Calu3 (cell line): ENCODE measurements around the gene RAB4A. TPM values are rescaled to one million over a fixed set of nuclear protein-coding genes. Genes with fewer than 3 reads are reported as not detected.

Experiments used
- BruUV-seq: library from RNA; stranded (reverse); fragments of 400-500 nt; replicated peaks from 2 replicates; lab custom pipeline; 2021; lab: Mats Ljungman, UMichigan
- CTCF ChIA-PET: fragments of 300-600 bp; sonication (Branson Sonifier 250); formaldehyde crosslinking; loops from one replicate; lab custom pipeline; 2022; ENCODE audit warnings: antibody characterized with exemption; lab: Charles Lee
- DNase-seq: peaks from one replicate; pipeline ENCODE4 v3.0.0; 2022
- H3K27ac Mint-ChIP-seq: one replicate; pipeline ENCODE4 v1.8.0; 2022; ENCODE audit warnings: mixed read lengths; ENCODE audit not compliant: unreplicated experiment
- H3K27me3 Mint-ChIP-seq: one replicate; pipeline ENCODE4 v1.8.0; 2022; ENCODE audit warnings: mixed read lengths; ENCODE audit not compliant: unreplicated experiment
- H3K36me3 Mint-ChIP-seq: one replicate; pipeline ENCODE4 v1.8.0; 2022; ENCODE audit warnings: mild to moderate bottlenecking, moderate library complexity, mixed read lengths; ENCODE audit not compliant: insufficient read depth, unreplicated experiment
- H3K4me1 Mint-ChIP-seq: one replicate; pipeline ENCODE4 v1.8.0; 2022; ENCODE audit warnings: mild to moderate bottlenecking, low read depth, mixed read lengths; ENCODE audit not compliant: unreplicated experiment
- H3K4me3 Mint-ChIP-seq: one replicate; pipeline ENCODE4 v1.8.0; 2022; ENCODE audit warnings: mild to moderate bottlenecking, low read depth, moderate library complexity, mixed read lengths; ENCODE audit not compliant: unreplicated experiment
- H3K9me3 Mint-ChIP-seq: one replicate; pipeline ENCODE4 v1.8.0; 2022; ENCODE audit warnings: low read depth, mixed read lengths; ENCODE audit not compliant: unreplicated experiment
- intact Hi-C: fragments of 100-400 bp; cut with micrococcal nuclease; formaldehyde crosslinking; loops from one replicate; pipeline ENCODE4 v1.10.0; 2022; ENCODE audit not compliant: unreplicated experiment
- total RNA-seq: library from RNA; stranded (reverse); gene quantifications from 2 replicates; pipeline ENCODE4 v1.2.3, GENCODE V29; 2022
- TF ChIP-seq, protein P1 (sequence below): fragments of 200-600 bp; IDR thresholded peaks from one replicate; pipeline ENCODE4 v1.8.0; 2022; ENCODE audit warnings: antibody characterized with exemption; ENCODE audit not compliant: unreplicated experiment

Gene RAB4A
- total RNA-seq, 1 experiment from 2014 or later = 78.7 TPM

DNA sequence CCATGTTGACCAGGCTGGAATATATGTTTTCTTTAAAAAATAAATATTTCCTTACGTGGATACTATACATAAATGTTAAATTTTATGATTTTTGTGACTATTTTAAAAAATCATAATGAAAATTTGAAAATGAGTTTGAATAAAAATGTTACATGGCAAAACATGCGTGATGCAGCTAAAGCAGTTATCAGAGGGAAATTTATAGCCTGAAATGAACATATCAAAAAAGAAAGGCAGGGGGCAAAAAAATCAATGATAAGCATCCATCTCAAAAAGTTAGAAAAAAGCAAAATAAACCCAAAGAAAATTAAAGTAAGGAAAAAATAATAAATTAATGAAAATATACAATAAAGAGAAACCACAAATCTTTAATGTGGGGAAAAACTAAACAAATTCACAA, 63.4 kb downstream of the RAB4A start:
- BruUV-seq = no TSS peak
- Mint-ChIP-seq H3K4me3 (no peak overlapping the region), H3K27ac (no peak overlapping the region), H3K36me3 (no peaks in the 10 kb centered on the region), H3K9me3 (no peaks in the 10 kb centered on the region), H3K27me3 (no peaks in the 10 kb centered on the region), H3K4me1 (peaks cover 3% of the 10 kb centered on the region)
- intact Hi-C loops = no loop called here
- CTCF ChIA-PET = no interaction called here
- TF ChIP-seq, protein P1, sequence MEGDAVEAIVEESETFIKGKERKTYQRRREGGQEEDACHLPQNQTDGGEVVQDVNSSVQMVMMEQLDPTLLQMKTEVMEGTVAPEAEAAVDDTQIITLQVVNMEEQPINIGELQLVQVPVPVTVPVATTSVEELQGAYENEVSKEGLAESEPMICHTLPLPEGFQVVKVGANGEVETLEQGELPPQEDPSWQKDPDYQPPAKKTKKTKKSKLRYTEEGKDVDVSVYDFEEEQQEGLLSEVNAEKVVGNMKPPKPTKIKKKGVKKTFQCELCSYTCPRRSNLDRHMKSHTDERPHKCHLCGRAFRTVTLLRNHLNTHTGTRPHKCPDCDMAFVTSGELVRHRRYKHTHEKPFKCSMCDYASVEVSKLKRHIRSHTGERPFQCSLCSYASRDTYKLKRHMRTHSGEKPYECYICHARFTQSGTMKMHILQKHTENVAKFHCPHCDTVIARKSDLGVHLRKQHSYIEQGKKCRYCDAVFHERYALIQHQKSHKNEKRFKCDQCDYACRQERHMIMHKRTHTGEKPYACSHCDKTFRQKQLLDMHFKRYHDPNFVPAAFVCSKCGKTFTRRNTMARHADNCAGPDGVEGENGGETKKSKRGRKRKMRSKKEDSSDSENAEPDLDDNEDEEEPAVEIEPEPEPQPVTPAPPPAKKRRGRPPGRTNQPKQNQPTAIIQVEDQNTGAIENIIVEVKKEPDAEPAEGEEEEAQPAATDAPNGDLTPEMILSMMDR = no peak
- DNase-seq = no peak

DNA sequence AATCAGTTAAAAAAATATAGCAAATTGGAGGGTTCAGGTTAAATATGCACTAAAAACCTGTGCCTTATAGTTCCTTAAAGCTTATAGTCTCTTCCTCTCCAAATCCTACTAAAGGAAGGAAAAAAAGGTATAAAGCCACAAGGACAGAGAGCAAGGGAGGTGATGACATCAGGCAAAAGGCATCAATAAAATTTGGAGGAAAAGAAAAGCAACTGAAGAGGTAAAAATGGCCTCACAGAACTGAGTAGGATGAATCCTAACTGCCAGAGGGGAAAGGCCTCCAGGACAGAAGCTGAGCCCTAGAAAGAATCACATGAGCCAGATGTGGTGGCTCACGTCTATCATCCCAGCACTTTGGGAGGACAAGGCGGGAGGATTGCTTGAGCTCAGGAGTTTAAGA, 63.8 kb downstream of the RAB4A start:
- no peaks in the 10 kb centered on the region for H3K27me3 Mint-ChIP-seq
- no peak overlapping the region for H3K4me3 Mint-ChIP-seq
- BruUV-seq = no TSS peak
- no peaks in the 10 kb centered on the region for H3K9me3 Mint-ChIP-seq
- H3K27ac Mint-ChIP-seq = no peak overlapping the region
- no peak for DNase-seq
- CTCF ChIA-PET = no interaction called here
- no peaks in the 10 kb centered on the region for H3K36me3 Mint-ChIP-seq
- TF ChIP-seq, protein P1 = no peak
- peaks cover 7% of the 10 kb centered on the region for H3K4me1 Mint-ChIP-seq
- intact Hi-C loops = no loop called here

DNA sequence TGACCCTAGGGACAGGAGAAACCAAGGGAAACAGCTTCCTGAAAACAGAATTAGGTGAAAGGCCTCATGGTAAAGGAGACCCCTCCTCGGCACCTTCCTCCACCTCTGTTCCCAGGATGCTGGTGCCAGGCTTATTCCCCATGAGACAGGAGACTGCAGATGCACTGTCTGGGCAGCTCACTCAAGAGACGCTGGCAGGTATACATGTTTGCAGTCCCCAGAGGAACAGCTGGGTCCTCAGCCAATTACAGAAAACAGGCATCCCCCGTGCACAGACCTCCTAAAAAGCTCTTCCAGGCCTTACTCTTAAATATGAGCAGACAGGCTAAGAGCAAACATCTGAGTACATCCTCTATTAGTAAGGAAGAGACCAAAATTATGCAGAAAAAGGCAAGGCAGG, 65.4 kb downstream of the RAB4A start:
- Mint-ChIP-seq H3K36me3 (peaks cover 3% of the 10 kb centered on the region), H3K4me1 (peaks cover 16% of the 10 kb centered on the region), H3K9me3 (no peaks in the 10 kb centered on the region), H3K4me3 (no peak overlapping the region), H3K27me3 (no peaks in the 10 kb centered on the region), H3K27ac (no peak overlapping the region)
- TF ChIP-seq, protein P1 = no peak
- intact Hi-C loops = no loop called here
- CTCF ChIA-PET = no interaction called here
- no TSS peak for BruUV-seq
- DNase-seq = no peak

DNA sequence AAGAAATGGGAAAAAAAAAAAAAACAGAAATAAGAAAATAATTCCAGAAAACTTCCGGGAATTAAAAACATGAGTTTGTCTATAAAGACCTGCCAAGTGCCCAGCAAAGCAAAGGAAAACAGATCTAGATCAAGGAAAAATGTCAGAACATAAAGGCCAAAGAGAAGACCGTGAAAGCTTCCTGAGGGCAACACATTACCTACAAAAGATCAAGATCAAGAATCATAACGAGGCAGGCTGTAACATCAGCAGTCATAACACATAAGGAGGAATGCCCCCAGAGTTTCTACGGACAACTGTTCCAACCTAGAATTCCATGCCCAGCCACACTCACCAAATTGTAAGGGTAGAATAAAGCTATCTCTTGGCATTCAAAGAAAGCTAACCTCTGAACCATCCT, 68.2 kb downstream of the RAB4A start:
- no TSS peak for BruUV-seq
- H3K4me1 Mint-ChIP-seq = peaks cover 24% of the 10 kb centered on the region

More for the DNA sequence above, 68.2 kb downstream of the RAB4A start:
- Mint-ChIP-seq H3K9me3 (no peaks in the 10 kb centered on the region), H3K27me3 (peaks cover 9% of the 10 kb centered on the region), H3K27ac (no peak overlapping the region), H3K4me3 (no peak overlapping the region), H3K36me3 (peaks cover 27% of the 10 kb centered on the region)
- TF ChIP-seq, protein P1 = no peak
- CTCF ChIA-PET = interaction anchor here (0.7 kb wide), 1 partner anchor 647 kb away, joined by 3 read pairs; no protein-coding TSS in a partner anchor
- intact Hi-C loops = no loop called here
- no peak for DNase-seq
